ENCODE data around the gene RALGDS. TPM values are rescaled to one million over a fixed set of nuclear protein-coding genes. Genes with fewer than 3 reads are reported as not detected.

The RALGDS gene
- total and polyA plus RNA-seq, 9 of the 15 experiments (the other 6 are each of a cell fraction or from before 2014, with no cell fraction given), result 0.75 to 43.3 (median 27.1) TPM

DNA sequence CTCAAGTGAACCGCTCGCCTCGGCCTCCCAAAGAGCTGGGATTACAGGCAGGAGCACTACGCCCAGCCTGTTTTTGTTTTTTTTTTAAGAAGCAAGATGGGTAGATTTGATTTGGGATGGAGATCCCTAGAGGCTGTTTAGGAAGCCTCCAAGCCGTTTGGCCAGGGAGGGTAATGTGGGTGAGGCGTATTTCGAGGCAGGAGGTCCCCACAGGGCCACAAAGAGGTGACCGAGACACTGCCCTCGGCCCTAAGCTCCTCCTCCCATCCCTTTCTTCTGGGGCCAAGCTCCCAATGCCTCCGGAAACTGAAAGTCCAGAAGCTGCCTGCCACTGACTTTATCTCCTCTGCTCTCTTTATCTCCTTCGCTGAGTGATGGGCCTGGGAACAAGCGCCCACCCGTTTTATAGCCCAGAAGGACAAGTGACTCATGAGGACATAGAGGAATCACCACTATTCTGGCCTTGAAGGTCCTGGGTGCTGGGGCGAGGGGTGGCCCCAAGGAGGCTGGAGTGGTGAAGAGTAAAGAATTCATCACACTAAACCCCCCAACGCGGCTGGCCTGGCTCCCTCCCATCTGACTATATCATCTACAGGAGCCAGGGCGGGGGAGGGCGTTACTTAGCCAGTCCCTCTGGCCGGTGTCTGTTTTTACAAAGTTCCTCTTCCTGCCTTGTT is 2.0 kb upstream of the RALGDS start (continued):
- TF ChIP-seq ZBTB26 (CRISPR knock-in tag; IDR thresholded peaks at IDR 0.05) (no peak), NFXL1 (CRISPR knock-in tag; IDR thresholded peaks at IDR 0.05) (no peak), FOXA3 (CRISPR knock-in tag; conservative IDR thresholded peaks at IDR 0.05 in 1 of 2, IDR thresholded peaks at IDR 0.05 in 1 of 2) (0 out of 4 replicates have a peak, but pooled peaks of 1 of the 2 experiments have one; percentile 27), BDP1 (IDR thresholded peaks at IDR 0.05; ENCODE audit: insufficient read depth, insufficient read length) (no peak), CHD4 (IDR thresholded peaks at IDR 0.05; ENCODE audit: insufficient read depth, insufficient replicate concordance, low read depth, low read length, poor library complexity, severe bottlenecking) (peak; percentile 27), MCM7 (IDR thresholded peaks at IDR 0.05) (no peak), ELF2 (CRISPR knock-in tag; IDR thresholded peaks at IDR 0.05) (no peak), ZNF316 (IDR thresholded peaks at IDR 0.05) (no peak), ZNF408 (CRISPR knock-in tag; IDR thresholded peaks at IDR 0.05; ENCODE audit: low read depth) (no peak), DNMT1 (IDR thresholded peaks at IDR 0.05) (no peak), TCFL5 (CRISPR knock-in tag; conservative IDR thresholded peaks at IDR 0.05) (no peak), ZFP30 (CRISPR knock-in tag; IDR thresholded peaks at IDR 0.05; ENCODE audit: borderline replicate concordance) (no peak), NR4A1 (CRISPR knock-in tag; IDR thresholded peaks at IDR 0.05) (no peak), NR4A1 (tag; IDR thresholded peaks at IDR 0.05) (peak; percentile 6; the same call in 1 of the 2 replicates), ZC3H11A (IDR thresholded peaks at IDR 0.05; ENCODE audit: low read depth, low read length) (no peak), ZNF639 (CRISPR knock-in tag; conservative IDR thresholded peaks at IDR 0.05 in 1 of 2, IDR thresholded peaks at IDR 0.05 in 1 of 2) (no peak), HNRNPLL (IDR thresholded peaks at IDR 0.05; ENCODE audit: low read depth, low read length, poor library complexity, severe bottlenecking) (no peak), ZFPM2 (CRISPR knock-in tag; IDR thresholded peaks at IDR 0.05) (no peak), ZC3H8 (IDR thresholded peaks at IDR 0.05) (no peak), SRF (CRISPR knock-in tag; IDR thresholded peaks at IDR 0.05) (no peak; a peak in 1 of 4 replicates), RAD21 (CRISPR knock-in tag; conservative IDR thresholded peaks at IDR 0.05 in 1 of 2, IDR thresholded peaks at IDR 0.05 in 1 of 2) (no peak; a peak in 2 of 4 replicates)
- TF ChIP-seq, protein P1, sequence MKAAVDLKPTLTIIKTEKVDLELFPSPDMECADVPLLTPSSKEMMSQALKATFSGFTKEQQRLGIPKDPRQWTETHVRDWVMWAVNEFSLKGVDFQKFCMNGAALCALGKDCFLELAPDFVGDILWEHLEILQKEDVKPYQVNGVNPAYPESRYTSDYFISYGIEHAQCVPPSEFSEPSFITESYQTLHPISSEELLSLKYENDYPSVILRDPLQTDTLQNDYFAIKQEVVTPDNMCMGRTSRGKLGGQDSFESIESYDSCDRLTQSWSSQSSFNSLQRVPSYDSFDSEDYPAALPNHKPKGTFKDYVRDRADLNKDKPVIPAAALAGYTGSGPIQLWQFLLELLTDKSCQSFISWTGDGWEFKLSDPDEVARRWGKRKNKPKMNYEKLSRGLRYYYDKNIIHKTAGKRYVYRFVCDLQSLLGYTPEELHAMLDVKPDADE (conservative IDR thresholded peaks at IDR 0.05; ENCODE audit: control insufficient read depth, low read depth, low read length), result no peak
- TF ChIP-seq, protein P2, sequence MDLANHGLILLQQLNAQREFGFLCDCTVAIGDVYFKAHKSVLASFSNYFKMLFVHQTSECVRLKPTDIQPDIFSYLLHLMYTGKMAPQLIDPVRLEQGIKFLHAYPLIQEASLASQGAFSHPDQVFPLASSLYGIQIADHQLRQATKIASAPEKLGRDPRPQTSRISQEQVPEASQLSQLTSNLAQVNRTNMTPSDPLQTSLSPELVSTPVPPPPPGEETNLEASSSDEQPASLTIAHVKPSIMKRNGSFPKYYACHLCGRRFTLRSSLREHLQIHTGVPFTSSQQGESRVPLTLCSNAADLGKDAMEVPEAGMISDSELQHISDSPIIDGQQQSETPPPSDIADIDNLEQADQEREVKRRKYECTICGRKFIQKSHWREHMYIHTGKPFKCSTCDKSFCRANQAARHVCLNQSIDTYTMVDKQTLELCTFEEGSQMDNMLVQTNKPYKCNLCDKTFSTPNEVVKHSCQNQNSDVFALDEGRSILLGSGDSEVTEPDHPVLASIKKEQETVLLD (IDR thresholded peaks at IDR 0.05), result peak; percentile 80
